ENCODE data around the gene RASGRF2. TPM values are rescaled to one million over a fixed set of nuclear protein-coding genes. Genes with fewer than 3 reads are reported as not detected.

Gene RASGRF2
- total RNA-seq, 4 donors from 2014 or later, result 3.3 to 26.4 (median 12.3) TPM

- Histone ChIP-seq H3K36me3 (no peaks in the 10 kb centered on the region), H3K27ac (no peak overlapping the region), H3K4me3 (no peak overlapping the region), H3K27me3 (no peaks in the 10 kb centered on the region), H3K9me3 (no peaks in the 10 kb centered on the region), H3K4me1 (no peaks in the 10 kb centered on the region)
- peak; percentile 72 to 85 for DNase-seq
- no peak for TF ChIP-seq POLR2A (IDR thresholded peaks at IDR 0.05)
- peak; percentile 74 to 94 (median 78) for TF ChIP-seq CTCF (IDR thresholded peaks at IDR 0.05)
- intact Hi-C loops (cut with DNase I; ENCODE audit: low total_unique reads), result no loop called here
These were observed 234.6 kb downstream of the RASGRF2 start for GRCh38 chr5:81194633-81195334.

GRCh38 chr5:81195335-81195929, 235.3 kb downstream of the RASGRF2 start:
- no peak overlapping the region for H3K4me3 ChIP-seq
- no peaks in the 10 kb centered on the region for H3K4me1 ChIP-seq
- no peak for TF ChIP-seq CTCF (IDR thresholded peaks at IDR 0.05)
- TF ChIP-seq POLR2A (IDR thresholded peaks at IDR 0.05), result no peak
- DNase-seq, result no peak
- no peak overlapping the region for H3K27ac ChIP-seq
- no peaks in the 10 kb centered on the region for H3K36me3 ChIP-seq
- no peaks in the 10 kb centered on the region for H3K27me3 ChIP-seq
- no peaks in the 10 kb centered on the region for H3K9me3 ChIP-seq
- intact Hi-C loops (cut with DNase I; ENCODE audit: low total_unique reads), result no loop called here

GRCh38 chr5:81202655-81203054, 242.5 kb downstream of the RASGRF2 start:
- Histone ChIP-seq H3K36me3 (no peaks in the 10 kb centered on the region), H3K4me1 (no peaks in the 10 kb centered on the region), H3K27me3 (no peaks in the 10 kb centered on the region), H3K4me3 (no peak overlapping the region), H3K27ac (no peak overlapping the region), H3K9me3 (no peaks in the 10 kb centered on the region)
- TF ChIP-seq POLR2A (IDR thresholded peaks at IDR 0.05) (no peak), CTCF (IDR thresholded peaks at IDR 0.05) (no peak)
- no peak for DNase-seq
- intact Hi-C loops (cut with DNase I; ENCODE audit: low total_unique reads), result no loop called here

- H3K27me3 ChIP-seq, result no peaks in the 10 kb centered on the region
- no peak overlapping the region for H3K4me3 ChIP-seq
- no peaks in the 10 kb centered on the region for H3K9me3 ChIP-seq
- no peak overlapping the region for H3K27ac ChIP-seq
- no peaks in the 10 kb centered on the region for H3K4me1 ChIP-seq
- TF ChIP-seq POLR2A (IDR thresholded peaks at IDR 0.05) (no peak), CTCF (IDR thresholded peaks at IDR 0.05) (no peak)
- intact Hi-C loops (cut with DNase I; ENCODE audit: low total_unique reads), result no loop called here
- DNase-seq, result no peak
- H3K36me3 ChIP-seq, result no peaks in the 10 kb centered on the region
These were observed 243.6 kb downstream of the RASGRF2 start for GRCh38 chr5:81203729-81204128.

- H3K4me1 ChIP-seq, result no peaks in the 10 kb centered on the region
- intact Hi-C loops (cut with DNase I; ENCODE audit: low total_unique reads), result no loop called here
- no peak overlapping the region for H3K4me3 ChIP-seq
- DNase-seq, result no peak
- H3K27me3 ChIP-seq, result no peaks in the 10 kb centered on the region
- H3K27ac ChIP-seq, result no peak overlapping the region
- no peaks in the 10 kb centered on the region for H3K9me3 ChIP-seq
- TF ChIP-seq POLR2A (IDR thresholded peaks at IDR 0.05), result no peak
- no peak for TF ChIP-seq CTCF (IDR thresholded peaks at IDR 0.05)
- no peaks in the 10 kb centered on the region for H3K36me3 ChIP-seq
These were observed 244.0 kb downstream of the RASGRF2 start for GRCh38 chr5:81204205-81204604.

Data from uterus (tissue), 4 donors.